Activated CD4-positive, alpha-beta T cell treated with anti-CD3 and anti-CD28 coated beads, Interleukin-10, Interleukin-2, amounts not matched to agents 100 ng/mL and 50 ng/mL, durations not matched to agents 16 hours and 8 hours (primary cell): ENCODE measurements around the gene PIGR.
A peak's percentile ranks its signal among the peaks of the same experiment; 100 is the strongest.

ENCODE experiments used
- DNase-seq: peaks from one replicate; pipeline ENCODE4 v3.0.0-alpha.2; 2020

Gene PIGR

GRCh38 chr1:206960676-206961386 is 14.6 kb upstream of the PIGR start:
- DNase-seq, result no peak

GRCh38 chr1:206958144-206958543 is 11.9 kb upstream of the PIGR start:
- no peak for DNase-seq

GRCh38 chr1:206957639-206958038 is 11.4 kb upstream of the PIGR start:
- DNase-seq, result no peak

GRCh38 chr1:206955476-206956451 is 9.5 kb upstream of the PIGR start:
- peak; percentile 34 for DNase-seq

- no peak for DNase-seq
Measured at GRCh38 chr1:206954459-206955342, 8.4 kb upstream of the PIGR start.

GRCh38 chr1:206953626-206954025 is 7.4 kb upstream of the PIGR start:
- DNase-seq, result no peak

GRCh38 chr1:206953126-206953525 is 6.9 kb upstream of the PIGR start:
- no peak for DNase-seq

GRCh38 chr1:206952171-206952570 is 5.9 kb upstream of the PIGR start:
- no peak for DNase-seq

- no peak for DNase-seq
Measured at GRCh38 chr1:206951318-206952100, 5.2 kb upstream of the PIGR start.

GRCh38 chr1:206949641-206950040 is 3.4 kb upstream of the PIGR start:
- no peak for DNase-seq

- DNase-seq, result no peak
Measured at GRCh38 chr1:206949208-206949607, 2.9 kb upstream of the PIGR start.

- DNase-seq, result no peak
Measured at GRCh38 chr1:206947255-206947654, 989 bp upstream of the PIGR start.

- no peak for DNase-seq
Measured at GRCh38 chr1:206945779-206946178, 487 bp downstream of the PIGR start.

GRCh38 chr1:206944703-206945102 is 1.6 kb downstream of the PIGR start:
- DNase-seq, result no peak

- no peak for DNase-seq
Measured at GRCh38 chr1:206941766-206942418, 4.4 kb downstream of the PIGR start.

- no peak for DNase-seq
Measured at GRCh38 chr1:206940588-206940936, 5.7 kb downstream of the PIGR start.

GRCh38 chr1:206939841-206940587 is 6.3 kb downstream of the PIGR start:
- no peak for DNase-seq

GRCh38 chr1:206939131-206939530 is 7.1 kb downstream of the PIGR start:
- DNase-seq, result no peak

GRCh38 chr1:206937425-206937824 is 8.8 kb downstream of the PIGR start:
- no peak for DNase-seq

- DNase-seq, result peak; percentile 52
Measured at GRCh38 chr1:206935491-206936067, 10.7 kb downstream of the PIGR start.
